ENCODE measurements around the gene PROM1. TPM values are rescaled to one million over a fixed set of nuclear protein-coding genes. Genes with fewer than 3 reads are reported as not detected.

PROM1 gene
- total RNA-seq, 2 experiments from 2014 or later: not detected

- H3K36me3 Mint-ChIP-seq (ENCODE audit: low read depth): no peaks in the 10 kb centered on the region
- ATAC-seq (ENCODE audit: poor library complexity): no peak
- Histone ChIP-seq H3K27ac (ENCODE audit: low read depth in 1 of 2, low read length in 2 of 2) (no peak overlapping the region), H3K36me3 (ENCODE audit: insufficient read depth, low read length) (no peaks in the 10 kb centered on the region), H3K4me3 (ENCODE audit: low read length) (no peak overlapping the region), H3K27me3 (ENCODE audit: control insufficient read depth in 1 of 2, insufficient read depth in 2 of 2, low read length in 2 of 2) (peaks cover 0 to 5% of the 10 kb centered on the region in 2 experiments), H3K9me3 (ENCODE audit: control insufficient read depth in 1 of 2, insufficient read depth in 1 of 2, low read length in 2 of 2) (no peaks in the 10 kb centered on the region), H3K4me1 (ENCODE audit: insufficient read depth, low read length) (no peaks in the 10 kb centered on the region)
- H3K4me1 Mint-ChIP-seq (ENCODE audit: low read depth): no peaks in the 10 kb centered on the region
- no peaks in the 10 kb centered on the region for H3K9me3 Mint-ChIP-seq
- H3K27ac Mint-ChIP-seq: no peak overlapping the region
- TF ChIP-seq CTCF (IDR thresholded peaks at IDR 0.05): no peak
- intact Hi-C loops (cut with DNase I, micrococcal nuclease): loop anchor here (10.0 kb wide), 2 partner anchors 181 to 1301 kb away; no protein-coding TSS in a partner anchor
- peaks cover 16% of the 10 kb centered on the region for H3K27me3 Mint-ChIP-seq
- ChIA-PET POLR2A (no interaction called here), CTCF (no interaction called here)
- DNase-seq: no peak
- H3K4me3 Mint-ChIP-seq: no peak overlapping the region
These were observed 59.9 kb downstream of the PROM1 start for GRCh38 chr4:16023776-16024408.

GRCh38 chr4:16021804-16022560 lies 61.8 kb downstream of the PROM1 start:
- TF ChIP-seq CTCF (IDR thresholded peaks at IDR 0.05): no peak
- ATAC-seq (ENCODE audit: poor library complexity) (no peak), DNase-seq (no peak)
- Mint-ChIP-seq H3K27me3 (peaks cover 13% of the 10 kb centered on the region), H3K36me3 (ENCODE audit: low read depth) (no peaks in the 10 kb centered on the region), H3K9me3 (no peaks in the 10 kb centered on the region), H3K27ac (no peak overlapping the region), H3K4me3 (no peak overlapping the region), H3K4me1 (ENCODE audit: low read depth) (no peaks in the 10 kb centered on the region)
- intact Hi-C loops (cut with DNase I, micrococcal nuclease): loop anchor here (10.0 kb wide), 2 partner anchors 183 to 1303 kb away; no protein-coding TSS in a partner anchor
- H3K4me3 ChIP-seq (ENCODE audit: low read length): no peak overlapping the region
- no peaks in the 10 kb centered on the region for H3K9me3 ChIP-seq (ENCODE audit: control insufficient read depth in 1 of 2, insufficient read depth in 1 of 2, low read length in 2 of 2)
- no peaks in the 10 kb centered on the region for H3K36me3 ChIP-seq (ENCODE audit: insufficient read depth, low read length)
- H3K27me3 ChIP-seq (ENCODE audit: control insufficient read depth in 1 of 2, insufficient read depth in 2 of 2, low read length in 2 of 2): peaks cover 0 to 5% of the 10 kb centered on the region in 2 experiments
- ChIA-PET CTCF (no interaction called here), POLR2A (no interaction called here)
- H3K27ac ChIP-seq (ENCODE audit: low read depth in 1 of 2, low read length in 2 of 2): no peak overlapping the region
- no peaks in the 10 kb centered on the region for H3K4me1 ChIP-seq (ENCODE audit: insufficient read depth, low read length)

GRCh38 chr4:16019649-16020048 lies 64.2 kb downstream of the PROM1 start:
- TF ChIP-seq CTCF (IDR thresholded peaks at IDR 0.05): no peak
- Histone ChIP-seq H3K4me1 (ENCODE audit: insufficient read depth, low read length) (no peaks in the 10 kb centered on the region), H3K27me3 (ENCODE audit: control insufficient read depth in 1 of 2, insufficient read depth in 2 of 2, low read length in 2 of 2) (peaks cover 0 to 5% of the 10 kb centered on the region in 2 experiments), H3K36me3 (ENCODE audit: insufficient read depth, low read length) (no peaks in the 10 kb centered on the region), H3K27ac (ENCODE audit: low read depth in 1 of 2, low read length in 2 of 2) (no peak overlapping the region), H3K4me3 (ENCODE audit: low read length) (no peak overlapping the region), H3K9me3 (ENCODE audit: control insufficient read depth in 1 of 2, insufficient read depth in 1 of 2, low read length in 2 of 2) (no peaks in the 10 kb centered on the region)
- Mint-ChIP-seq H3K9me3 (no peaks in the 10 kb centered on the region), H3K27me3 (peaks cover 7% of the 10 kb centered on the region), H3K27ac (no peak overlapping the region), H3K4me1 (ENCODE audit: low read depth) (no peaks in the 10 kb centered on the region), H3K4me3 (no peak overlapping the region), H3K36me3 (ENCODE audit: low read depth) (no peaks in the 10 kb centered on the region)
- ChIA-PET CTCF (no interaction called here), POLR2A (no interaction called here)
- no peak for DNase-seq
- intact Hi-C loops (cut with DNase I, micrococcal nuclease): loop anchor here (10.0 kb wide), 2 partner anchors 185 to 1305 kb away; no protein-coding TSS in a partner anchor
- ATAC-seq (ENCODE audit: poor library complexity): no peak
